Measurements from ENCODE around the gene FEZ2. TPM values are rescaled to one million over a fixed set of nuclear protein-coding genes. Genes with fewer than 3 reads are reported as not detected.

Gene FEZ2
- total and polyA plus RNA-seq, 12 donors, result 16.4 to 51.7 (median 40.6) TPM

DNA sequence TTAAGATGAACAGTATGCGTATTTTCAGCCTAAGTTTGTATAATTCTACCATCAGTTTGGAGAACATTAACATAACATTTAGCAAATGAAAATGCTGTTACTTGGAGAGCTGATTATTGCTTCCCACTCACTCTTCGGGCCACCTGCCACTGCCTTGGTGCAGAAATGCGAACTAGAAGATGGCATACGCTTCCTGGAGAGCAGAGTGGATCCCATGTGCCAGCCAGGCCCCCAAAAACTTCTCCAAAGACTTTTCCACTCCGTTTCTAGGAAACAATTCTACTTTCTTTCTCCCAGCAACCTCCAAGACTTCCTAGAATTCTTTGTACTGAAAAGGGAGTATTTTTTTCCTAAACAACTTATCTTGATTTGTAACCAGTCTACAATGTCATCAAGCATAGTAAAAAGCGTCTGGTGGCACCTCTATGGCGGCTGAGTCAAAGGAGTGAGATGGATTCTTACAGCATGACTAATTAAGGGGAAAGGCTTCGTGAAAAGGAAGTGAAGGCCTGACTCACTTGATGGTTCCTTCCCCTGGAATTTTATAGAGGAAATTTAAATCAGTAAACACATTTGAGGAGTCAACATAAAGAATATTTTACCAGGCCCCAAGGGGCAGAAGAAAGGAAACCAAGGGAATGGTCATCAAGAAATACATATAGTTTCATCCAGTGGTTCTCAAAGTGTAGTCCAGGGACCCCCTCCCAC lies 36.6 kb downstream of the FEZ2 start:
- peak overlapping the region in 9 of 10 donors; percentile 46 to 85 (median 69) for H3K27ac ChIP-seq
- H3K9me3 ChIP-seq, result no peaks in the 10 kb centered on the region
- no peaks in the 10 kb centered on the region for H3K27me3 ChIP-seq
- ATAC-seq (peak in 7 of 8 donors; percentile 17 to 92 (median 91)), DNase-seq (peak in 1 of 2 donors; percentile 32)
- 69 to 70% methylated on average over 8 of the region's 8 CpGs for WGBS, 2 donors
- H3K4me1 ChIP-seq, result peaks cover 0 to 44% (median 20%) of the 10 kb centered on the region in 9 donors
- TF ChIP-seq, protein P1, sequence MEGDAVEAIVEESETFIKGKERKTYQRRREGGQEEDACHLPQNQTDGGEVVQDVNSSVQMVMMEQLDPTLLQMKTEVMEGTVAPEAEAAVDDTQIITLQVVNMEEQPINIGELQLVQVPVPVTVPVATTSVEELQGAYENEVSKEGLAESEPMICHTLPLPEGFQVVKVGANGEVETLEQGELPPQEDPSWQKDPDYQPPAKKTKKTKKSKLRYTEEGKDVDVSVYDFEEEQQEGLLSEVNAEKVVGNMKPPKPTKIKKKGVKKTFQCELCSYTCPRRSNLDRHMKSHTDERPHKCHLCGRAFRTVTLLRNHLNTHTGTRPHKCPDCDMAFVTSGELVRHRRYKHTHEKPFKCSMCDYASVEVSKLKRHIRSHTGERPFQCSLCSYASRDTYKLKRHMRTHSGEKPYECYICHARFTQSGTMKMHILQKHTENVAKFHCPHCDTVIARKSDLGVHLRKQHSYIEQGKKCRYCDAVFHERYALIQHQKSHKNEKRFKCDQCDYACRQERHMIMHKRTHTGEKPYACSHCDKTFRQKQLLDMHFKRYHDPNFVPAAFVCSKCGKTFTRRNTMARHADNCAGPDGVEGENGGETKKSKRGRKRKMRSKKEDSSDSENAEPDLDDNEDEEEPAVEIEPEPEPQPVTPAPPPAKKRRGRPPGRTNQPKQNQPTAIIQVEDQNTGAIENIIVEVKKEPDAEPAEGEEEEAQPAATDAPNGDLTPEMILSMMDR (IDR thresholded peaks at IDR 0.05), result no peak
- H3K4me3 ChIP-seq, result no peak overlapping the region
- H3K36me3 ChIP-seq, result peaks cover 0 to 63% (median 0%) of the 10 kb centered on the region in 9 donors
- intact Hi-C loops (cut with DNase I), result no loop called here

DNA sequence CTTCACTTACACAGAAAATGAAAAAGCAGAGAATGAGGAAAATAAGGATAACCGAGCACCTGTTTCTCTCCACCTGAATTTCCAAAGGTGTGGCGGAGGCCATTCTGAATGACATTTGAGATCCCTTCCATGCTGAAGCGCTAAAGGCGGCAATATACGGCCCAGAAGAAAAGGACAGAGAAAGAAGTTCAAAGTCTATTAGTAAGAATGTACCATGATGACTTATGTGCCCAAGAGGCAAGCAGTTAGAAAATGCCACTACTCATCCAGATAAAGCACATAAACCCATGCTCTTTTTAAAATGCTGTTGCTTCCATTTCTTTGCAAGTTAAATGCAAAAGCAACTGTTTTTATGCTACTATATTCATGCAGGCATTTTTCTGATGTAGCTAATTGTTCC lies 37.2 kb downstream of the FEZ2 start:
- TF ChIP-seq, protein P1 (IDR thresholded peaks at IDR 0.05), result no peak
- Histone ChIP-seq H3K9me3 (no peaks in the 10 kb centered on the region), H3K27me3 (no peaks in the 10 kb centered on the region), H3K4me3 (no peak overlapping the region), H3K36me3 (peaks cover 0 to 63% (median 0%) of the 10 kb centered on the region in 9 donors), H3K27ac (peak overlapping the region in 8 of 10 donors; percentile 13 to 85 (median 65)), H3K4me1 (peaks cover 0 to 44% (median 20%) of the 10 kb centered on the region in 9 donors)
- DNase-seq (no peak), ATAC-seq (no peak)
- intact Hi-C loops (cut with DNase I), result no loop called here
- 97 to 98% methylated on average over 5 of the region's 5 CpGs for WGBS, 2 donors

DNA sequence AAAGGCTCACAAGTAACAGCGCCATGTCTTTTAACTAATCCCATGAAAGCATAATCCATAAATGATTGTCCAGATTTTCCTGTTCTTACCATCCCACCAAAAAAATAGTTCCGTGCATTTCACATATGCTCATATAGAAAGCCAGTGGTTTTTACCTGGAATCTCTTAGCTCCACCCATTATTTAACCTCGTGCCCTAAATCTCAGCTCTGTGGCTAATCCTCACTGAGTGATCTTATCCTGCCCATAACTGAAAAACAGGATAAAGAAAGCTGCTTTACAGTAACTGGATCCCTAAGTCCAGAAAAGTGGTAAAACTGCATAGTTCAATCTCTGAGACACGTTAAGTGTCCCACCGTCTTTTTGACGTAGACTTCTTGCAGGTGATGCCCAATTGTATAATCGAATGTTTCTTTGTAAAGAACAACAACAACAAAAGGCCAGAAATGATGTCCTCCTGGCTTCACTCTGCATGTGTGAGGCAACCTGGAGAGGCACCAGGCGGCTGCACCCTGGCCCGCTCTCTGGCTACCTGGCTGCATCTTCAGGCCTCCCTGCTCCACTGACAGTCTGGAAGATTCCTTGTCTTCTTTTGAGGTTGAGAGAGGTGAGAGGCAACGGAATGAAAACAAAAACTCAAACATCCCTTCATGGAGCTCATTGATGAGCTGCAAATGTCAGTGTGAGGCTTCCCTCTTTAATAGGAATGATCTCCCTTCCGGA lies 38.6 kb downstream of the FEZ2 start:
- intact Hi-C loops (cut with DNase I), result no loop called here
- Histone ChIP-seq H3K36me3 (peaks cover 0 to 66% (median 9%) of the 10 kb centered on the region in 9 donors), H3K4me1 (peaks cover 0 to 38% (median 20%) of the 10 kb centered on the region in 9 donors), H3K4me3 (no peak overlapping the region), H3K27ac (no peak overlapping the region), H3K9me3 (no peaks in the 10 kb centered on the region), H3K27me3 (no peaks in the 10 kb centered on the region)
- ATAC-seq, result no peak
- DNase-seq, result no peak
- WGBS, 2 donors, result 93 to 94% methylated on average over 11 of the region's 11 CpGs
- TF ChIP-seq, protein P1 (IDR thresholded peaks at IDR 0.05), result no peak

DNA sequence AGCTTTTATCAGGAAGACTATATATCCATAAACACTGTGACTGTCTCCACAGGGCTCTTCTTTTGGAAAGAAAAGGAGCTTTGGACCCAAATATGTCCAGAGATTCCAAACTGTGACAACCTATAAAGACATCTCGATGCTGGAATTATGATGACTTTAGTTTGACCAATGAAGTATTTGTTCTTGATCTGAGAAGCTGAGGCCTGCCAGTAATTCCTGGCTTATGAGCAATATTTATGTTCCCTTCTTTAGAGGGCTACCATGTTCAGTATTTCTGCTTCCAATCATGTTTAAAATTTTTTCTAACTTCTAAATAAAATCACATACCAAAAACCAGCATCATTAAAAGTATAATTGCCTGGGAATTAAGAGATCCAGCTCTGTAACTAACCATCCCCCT lies 41.1 kb downstream of the FEZ2 start:
- TF ChIP-seq, protein P1 (IDR thresholded peaks at IDR 0.05), result no peak
- no peak overlapping the region for H3K27ac ChIP-seq

More for the DNA sequence above, 41.1 kb downstream of the FEZ2 start:
- no peaks in the 10 kb centered on the region for H3K27me3 ChIP-seq
- intact Hi-C loops (cut with DNase I), result no loop called here
- DNase-seq (no peak), ATAC-seq (no peak)
- peaks cover 0 to 24% (median 10%) of the 10 kb centered on the region in 9 donors for H3K4me1 ChIP-seq
- no peaks in the 10 kb centered on the region for H3K9me3 ChIP-seq
- peaks cover 0 to 86% (median 16%) of the 10 kb centered on the region in 9 donors for H3K36me3 ChIP-seq
- H3K4me3 ChIP-seq, result no peak overlapping the region
- WGBS, 2 donors, result 85 to 92% methylated on average over 1 of the region's 1 CpG

All from heart right ventricle (tissue), 16 donors.